Umbilical cord (tissue), 1 donor: ENCODE measurements around the gene FNDC7. TPM values are rescaled to one million over a fixed set of nuclear protein-coding genes. Genes with fewer than 3 reads are reported as not detected.

ENCODE experiments used
- total RNA-seq: library from RNA; depleted of rRNA; stranded (reverse); fragments of >200 nt; gene quantifications from one replicate; pipeline ENCODE4 v1.2.3, GENCODE V29; 2014; ENCODE audit warnings: low replicate concordance; ENCODE audit not compliant: insufficient read depth

Gene FNDC7
- total RNA-seq, 1 donor from 2014 or later, result 0.48 TPM

Other genes starting within 250 kb of the FNDC7 start
- gene EEIG2, start 152.8 kb upstream of the FNDC7 start, total RNA-seq, result 29.9 TPM
- gene HENMT1, start 51.8 kb upstream of the FNDC7 start, total RNA-seq, result 16.9 TPM
- 15.6 TPM for gene PRPF38B, start 20.6 kb upstream of the FNDC7 start, total RNA-seq
- 78.0 TPM for gene STXBP3, start 33.8 kb downstream of the FNDC7 start, total RNA-seq
- gene AKNAD1, start 144.2 kb downstream of the FNDC7 start, total RNA-seq, result 2.2 TPM
- 22.4 TPM for gene GPSM2, start 164.1 kb downstream of the FNDC7 start, total RNA-seq